Measurements from ENCODE around the gene NPHP4. TPM values are rescaled to one million over a fixed set of nuclear protein-coding genes. Genes with fewer than 3 reads are reported as not detected.

NPHP4 gene
- total and polyA plus RNA-seq, 12 donors = 2.7 to 13.2 (median 7.3) TPM

GRCh38 chr1:5814046-5814619 is 178.1 kb downstream of the NPHP4 start:
- Histone ChIP-seq H3K9me3 (replicated peaks in 1 of 3) (no peaks in the 10 kb centered on the region), H3K27me3 (no peaks in the 10 kb centered on the region), H3K4me3 (no peak overlapping the region), H3K4me1 (replicated peaks in 1 of 2) (no peaks in the 10 kb centered on the region), H3K27ac (no peak overlapping the region), H3K36me3 (replicated peaks in 1 of 2) (no peaks in the 10 kb centered on the region)
- no peak for DNase-seq
- intact Hi-C loops (cut with DNase I) = no loop called here
- WGBS, 4 donors = 65 to 74% (median 68%) methylated on average over 16 to 25 of the region's 25 CpGs
- no peak for TF ChIP-seq POLR2A (IDR thresholded peaks at IDR 0.05)
- TF ChIP-seq CTCF (IDR thresholded peaks at IDR 0.05) = no peak

GRCh38 chr1:5813480-5813879 is 178.7 kb downstream of the NPHP4 start:
- TF ChIP-seq CTCF (IDR thresholded peaks at IDR 0.05) (no peak), POLR2A (IDR thresholded peaks at IDR 0.05) (no peak)
- DNase-seq = no peak
- Histone ChIP-seq H3K4me1 (replicated peaks in 1 of 2) (no peaks in the 10 kb centered on the region), H3K4me3 (no peak overlapping the region), H3K27me3 (no peaks in the 10 kb centered on the region), H3K27ac (no peak overlapping the region), H3K36me3 (replicated peaks in 1 of 2) (no peaks in the 10 kb centered on the region), H3K9me3 (replicated peaks in 1 of 3) (no peaks in the 10 kb centered on the region)
- 58 to 73% (median 68%) methylated on average over 5 to 8 of the region's 8 CpGs for WGBS, 4 donors
- intact Hi-C loops (cut with DNase I) = no loop called here

Small RNA genes lying within 50 kb of the gene (microRNA-seq; reads per million reads assigned to microRNA genes)
- gene MIR4689 = 0 reads per million in 3 donors

Small RNA genes lying within 50 kb of the gene (small RNA-seq; reads per million reads assigned to genes)
- 0 reads per million in 2 donors for gene MIR4689

Other genes with a start within 250 kb of the NPHP4 start
- 10 to 100 TPM in 8 of 9 donors, 1 to 10 TPM in 1; 2.2 to 25.7 (median 17.2) TPM for gene KCNAB2, start 53.5 kb upstream of the NPHP4 start, total RNA-seq
- gene KCNAB2, start 53.5 kb upstream of the NPHP4 start, polyA plus RNA-seq = 10 to 100 TPM in 1 of 3 donors, 1 to 10 TPM in 2; 5.6 to 48.0 (median 8.6) TPM
- 1 to 10 TPM in 3 of 9 donors, under 1 TPM in 4, not detected in 2; 0.07 to 8.9 (median 0.32) TPM for gene CHD5, start 187.9 kb upstream of the NPHP4 start, total RNA-seq
- gene CHD5, start 187.9 kb upstream of the NPHP4 start, polyA plus RNA-seq = 10 to 100 TPM in 1 of 3 donors, 1 to 10 TPM in 2; 1.8 to 56.5 (median 4.9) TPM
- gene RPL22, start 207.2 kb upstream of the NPHP4 start, total RNA-seq = 100 to 1,000 TPM in 7 of 9 donors, 10 to 100 TPM in 2; 78.5 to 350 (median 291) TPM
- gene RPL22, start 207.2 kb upstream of the NPHP4 start, polyA plus RNA-seq = 100 to 1,000 TPM; 737 to 898 (median 819) TPM
- 10 to 100 TPM in 5 of 9 donors, 1 to 10 TPM in 4; 2.2 to 16.5 (median 10.8) TPM for gene RNF207, start 213.7 kb upstream of the NPHP4 start, total RNA-seq
- gene RNF207, start 213.7 kb upstream of the NPHP4 start, polyA plus RNA-seq = 10 to 100 TPM in 2 of 3 donors, 1 to 10 TPM in 1; 3.8 to 47.4 (median 17.1) TPM
- gene ICMT, start 243.5 kb upstream of the NPHP4 start, total RNA-seq = 100 to 1,000 TPM in 1 of 9 donors, 10 to 100 TPM in 8; 42.0 to 120 (median 68.0) TPM
- 10 to 100 TPM; 12.6 to 98.0 (median 17.0) TPM for gene ICMT, start 243.5 kb upstream of the NPHP4 start, polyA plus RNA-seq